Fibroblast of lung (primary cell): ENCODE data around the gene GCLM.

Experiments used
- EZH2 ChIP-seq: IDR thresholded peaks from 2 replicates; pipeline ENCODE4 v1.5.1; 2012; ENCODE audit warnings: low read length, control low read depth, mild to moderate bottlenecking; ENCODE audit errors: missing control alignments
- TF ChIP-seq, protein P1 (sequence below), 2 donors: IDR thresholded peaks in 1 of 2; conservative IDR thresholded peaks in 1 of 2; 1 replicate in 1 of 2; 2 replicates in 1 of 2; pipeline ENCODE4 v1.5.1; 2011 to 2012; ENCODE audit warnings: low read length in 2 of 2, control low read depth in 1 of 2, inconsistent platforms in 1 of 2, low read depth in 1 of 2, mild to moderate bottlenecking in 1 of 2

DNA sequence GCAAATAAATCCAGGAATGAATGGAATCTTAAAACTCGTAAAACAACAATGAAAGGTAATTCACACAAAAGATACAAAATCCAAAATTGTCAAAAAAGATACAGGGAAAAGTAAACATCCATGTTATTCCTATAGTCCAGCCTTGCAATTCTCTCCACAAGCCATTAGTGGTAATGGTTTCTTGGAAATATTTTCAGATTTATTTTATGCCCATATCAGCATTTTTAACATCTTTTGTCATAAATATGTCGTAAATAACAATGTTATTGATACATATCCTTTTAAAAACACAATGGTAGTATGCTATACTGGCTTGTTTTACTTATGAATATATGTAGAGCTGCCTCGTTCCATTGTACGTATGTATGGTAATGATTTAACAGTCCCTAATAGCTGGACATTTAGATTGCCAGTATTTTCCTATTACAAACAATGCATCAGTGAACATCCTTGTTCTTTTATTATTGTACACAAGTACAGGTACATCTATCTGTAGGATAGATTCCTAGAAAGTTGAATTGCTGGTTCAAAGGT is 60.8 kb downstream of the GCLM start:
- TF ChIP-seq, protein P1, sequence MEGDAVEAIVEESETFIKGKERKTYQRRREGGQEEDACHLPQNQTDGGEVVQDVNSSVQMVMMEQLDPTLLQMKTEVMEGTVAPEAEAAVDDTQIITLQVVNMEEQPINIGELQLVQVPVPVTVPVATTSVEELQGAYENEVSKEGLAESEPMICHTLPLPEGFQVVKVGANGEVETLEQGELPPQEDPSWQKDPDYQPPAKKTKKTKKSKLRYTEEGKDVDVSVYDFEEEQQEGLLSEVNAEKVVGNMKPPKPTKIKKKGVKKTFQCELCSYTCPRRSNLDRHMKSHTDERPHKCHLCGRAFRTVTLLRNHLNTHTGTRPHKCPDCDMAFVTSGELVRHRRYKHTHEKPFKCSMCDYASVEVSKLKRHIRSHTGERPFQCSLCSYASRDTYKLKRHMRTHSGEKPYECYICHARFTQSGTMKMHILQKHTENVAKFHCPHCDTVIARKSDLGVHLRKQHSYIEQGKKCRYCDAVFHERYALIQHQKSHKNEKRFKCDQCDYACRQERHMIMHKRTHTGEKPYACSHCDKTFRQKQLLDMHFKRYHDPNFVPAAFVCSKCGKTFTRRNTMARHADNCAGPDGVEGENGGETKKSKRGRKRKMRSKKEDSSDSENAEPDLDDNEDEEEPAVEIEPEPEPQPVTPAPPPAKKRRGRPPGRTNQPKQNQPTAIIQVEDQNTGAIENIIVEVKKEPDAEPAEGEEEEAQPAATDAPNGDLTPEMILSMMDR (conservative IDR thresholded peaks at IDR 0.05 in 1 of 2, IDR thresholded peaks at IDR 0.05 in 1 of 2; ENCODE audit: low read depth in 1 of 2, low read length in 2 of 2), result no peak
- TF ChIP-seq EZH2, result no peak
